Glutamatergic neuron (in vitro differentiated cells): ENCODE results near the gene CNR2. TPM values are rescaled to one million over a fixed set of nuclear protein-coding genes. Genes with fewer than 3 reads are reported as not detected.

Source experiments
- DNase-seq: peaks from one replicate; pipeline ENCODE4 v3.0.0; 2022
- H3K27ac Mint-ChIP-seq: one replicate; pipeline ENCODE4 v1.8.0; 2020; ENCODE audit warnings: mild to moderate bottlenecking, mixed read lengths, inconsistent platforms; ENCODE audit not compliant: unreplicated experiment
- H3K27me3 Mint-ChIP-seq: one replicate; pipeline ENCODE4 v1.8.0; 2020; ENCODE audit warnings: mild to moderate bottlenecking, moderate library complexity, mixed read lengths, inconsistent platforms; ENCODE audit not compliant: unreplicated experiment
- H3K36me3 Mint-ChIP-seq: one replicate; pipeline ENCODE4 v1.8.0; 2020; ENCODE audit warnings: mild to moderate bottlenecking, mixed read lengths, inconsistent platforms; ENCODE audit not compliant: unreplicated experiment
- H3K4me1 Mint-ChIP-seq: one replicate; pipeline ENCODE4 v1.8.0; 2020; ENCODE audit warnings: mild to moderate bottlenecking, low read depth, mixed read lengths, inconsistent platforms; ENCODE audit not compliant: unreplicated experiment
- H3K4me3 Mint-ChIP-seq: one replicate; pipeline ENCODE4 v1.8.0; 2020; ENCODE audit warnings: mild to moderate bottlenecking, mixed read lengths, inconsistent platforms; ENCODE audit not compliant: unreplicated experiment
- H3K9me3 Mint-ChIP-seq: one replicate; pipeline ENCODE4 v1.8.0; 2020; ENCODE audit warnings: mild to moderate bottlenecking, moderate library complexity, mixed read lengths, inconsistent platforms; ENCODE audit not compliant: unreplicated experiment
- total RNA-seq: library from RNA; stranded (reverse); fragmentation: NEBNext Ultra II Directional; extraction: Animal tissue kit (Norgen Biotek cat#: 25700); gene quantifications from one replicate; pipeline ENCODE4 v1.2.1, GENCODE V29; 2021; ENCODE audit not compliant: unreplicated experiment
- TF ChIP-seq, protein P1 (sequence below): fragments of 200-600 bp; sonication (generic); IDR thresholded peaks from one replicate; pipeline ENCODE4 v1.5.0; 2021; ENCODE audit not compliant: partially characterized antibody, unreplicated experiment

CNR2 gene
- total RNA-seq, 1 donor from 2014 or later, result not detected

DNA sequence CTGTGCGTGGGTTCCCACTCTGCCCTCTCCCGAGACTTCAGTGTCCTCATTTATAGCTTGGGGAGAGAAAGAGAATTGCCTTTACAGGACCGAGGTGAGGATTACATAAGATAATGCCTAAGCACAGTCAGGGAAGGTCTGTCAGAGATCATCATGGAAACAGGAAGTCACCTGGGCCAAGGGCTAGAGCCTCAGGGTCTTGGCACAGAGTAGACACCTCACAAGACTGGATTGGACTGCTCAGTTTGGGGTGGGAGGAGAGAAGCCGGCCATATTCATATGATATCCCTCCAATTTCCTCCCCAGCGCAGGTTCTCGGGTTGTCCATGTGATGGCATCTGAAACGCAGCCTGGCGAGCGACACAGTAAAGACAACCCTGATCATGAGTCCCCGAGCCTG, 3.8 kb downstream of the CNR2 start:
- DNase-seq, result no peak
- Mint-ChIP-seq H3K4me1 (peaks cover 9% of the 10 kb centered on the region), H3K9me3 (no peaks in the 10 kb centered on the region), H3K27me3 (peaks cover 4% of the 10 kb centered on the region), H3K36me3 (no peaks in the 10 kb centered on the region), H3K4me3 (no peak overlapping the region), H3K27ac (no peak overlapping the region)
- TF ChIP-seq, protein P1, sequence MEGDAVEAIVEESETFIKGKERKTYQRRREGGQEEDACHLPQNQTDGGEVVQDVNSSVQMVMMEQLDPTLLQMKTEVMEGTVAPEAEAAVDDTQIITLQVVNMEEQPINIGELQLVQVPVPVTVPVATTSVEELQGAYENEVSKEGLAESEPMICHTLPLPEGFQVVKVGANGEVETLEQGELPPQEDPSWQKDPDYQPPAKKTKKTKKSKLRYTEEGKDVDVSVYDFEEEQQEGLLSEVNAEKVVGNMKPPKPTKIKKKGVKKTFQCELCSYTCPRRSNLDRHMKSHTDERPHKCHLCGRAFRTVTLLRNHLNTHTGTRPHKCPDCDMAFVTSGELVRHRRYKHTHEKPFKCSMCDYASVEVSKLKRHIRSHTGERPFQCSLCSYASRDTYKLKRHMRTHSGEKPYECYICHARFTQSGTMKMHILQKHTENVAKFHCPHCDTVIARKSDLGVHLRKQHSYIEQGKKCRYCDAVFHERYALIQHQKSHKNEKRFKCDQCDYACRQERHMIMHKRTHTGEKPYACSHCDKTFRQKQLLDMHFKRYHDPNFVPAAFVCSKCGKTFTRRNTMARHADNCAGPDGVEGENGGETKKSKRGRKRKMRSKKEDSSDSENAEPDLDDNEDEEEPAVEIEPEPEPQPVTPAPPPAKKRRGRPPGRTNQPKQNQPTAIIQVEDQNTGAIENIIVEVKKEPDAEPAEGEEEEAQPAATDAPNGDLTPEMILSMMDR, result no peak

DNA sequence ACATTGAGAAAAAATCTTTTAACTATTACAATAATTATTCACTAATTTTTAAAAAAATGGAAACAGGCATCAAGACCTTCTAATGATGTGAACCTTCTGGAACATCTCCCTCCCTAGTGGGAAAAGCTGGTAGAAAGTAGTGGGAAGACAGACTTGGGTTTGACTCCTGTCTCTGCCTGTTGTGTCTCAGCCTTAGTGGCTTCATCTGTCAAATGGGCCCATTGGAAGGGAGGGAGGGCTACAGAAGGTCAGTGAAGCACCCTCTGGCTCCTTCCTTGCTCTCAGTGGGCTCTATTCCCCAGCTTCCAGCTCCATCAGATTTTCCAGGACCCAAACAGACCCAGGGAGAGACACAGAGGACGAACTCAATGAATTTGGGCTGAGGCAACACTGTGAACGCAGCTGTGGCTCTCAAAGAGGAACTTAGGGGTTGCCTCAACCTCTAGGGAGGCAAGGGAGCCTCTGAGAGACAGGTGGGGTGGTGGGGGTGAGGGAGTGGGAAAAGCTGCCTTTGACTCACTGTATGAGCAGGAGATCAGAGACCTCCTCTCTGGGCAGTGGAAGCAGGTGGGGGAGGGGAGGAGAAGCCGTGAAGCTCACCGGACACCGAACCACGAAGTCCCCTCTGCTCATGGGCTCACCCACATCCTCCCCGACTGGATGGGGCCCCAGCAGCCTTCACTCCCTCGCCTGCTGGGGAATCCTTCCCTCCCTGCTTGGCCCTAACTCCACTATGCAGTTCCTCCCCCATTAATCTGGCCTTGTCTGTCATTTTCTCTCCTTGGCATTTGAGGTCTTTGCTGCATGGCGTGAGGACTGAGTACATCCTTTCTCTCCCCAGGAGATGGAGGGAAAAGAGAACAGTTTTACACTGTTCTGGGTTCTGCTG, 4.5 kb downstream of the CNR2 start:
- Mint-ChIP-seq H3K36me3 (no peaks in the 10 kb centered on the region), H3K27me3 (peaks cover 6% of the 10 kb centered on the region), H3K4me1 (peaks cover 9% of the 10 kb centered on the region), H3K9me3 (no peaks in the 10 kb centered on the region), H3K27ac (no peak overlapping the region), H3K4me3 (no peak overlapping the region)
- TF ChIP-seq, protein P1, result no peak
- no peak for DNase-seq

DNA sequence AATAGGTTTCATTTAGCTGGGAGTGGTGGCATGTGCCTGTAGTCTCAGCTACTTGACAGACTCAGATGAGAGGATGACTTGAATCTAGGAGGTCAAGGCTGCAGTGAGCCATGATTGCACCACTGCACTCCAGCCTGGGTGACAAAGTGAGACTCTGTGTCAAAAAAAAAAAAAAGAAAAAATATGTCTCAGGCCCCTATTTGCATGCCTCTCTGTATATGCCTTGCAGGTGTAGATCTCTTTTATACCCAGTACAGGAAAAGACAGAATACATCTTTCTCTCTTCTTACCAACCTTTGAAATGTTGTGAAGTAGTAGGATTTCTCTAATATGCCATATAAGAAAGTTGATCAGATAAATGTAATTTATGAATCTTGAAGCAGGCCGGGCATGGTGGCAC, 6.4 kb downstream of the CNR2 start:
- TF ChIP-seq, protein P1, result no peak
- H3K4me1 Mint-ChIP-seq, result peaks cover 9% of the 10 kb centered on the region
- no peak for DNase-seq
- no peaks in the 10 kb centered on the region for H3K9me3 Mint-ChIP-seq
- H3K4me3 Mint-ChIP-seq, result no peak overlapping the region
- H3K27ac Mint-ChIP-seq, result no peak overlapping the region
- no peaks in the 10 kb centered on the region for H3K36me3 Mint-ChIP-seq
- H3K27me3 Mint-ChIP-seq, result peaks cover 10% of the 10 kb centered on the region

DNA sequence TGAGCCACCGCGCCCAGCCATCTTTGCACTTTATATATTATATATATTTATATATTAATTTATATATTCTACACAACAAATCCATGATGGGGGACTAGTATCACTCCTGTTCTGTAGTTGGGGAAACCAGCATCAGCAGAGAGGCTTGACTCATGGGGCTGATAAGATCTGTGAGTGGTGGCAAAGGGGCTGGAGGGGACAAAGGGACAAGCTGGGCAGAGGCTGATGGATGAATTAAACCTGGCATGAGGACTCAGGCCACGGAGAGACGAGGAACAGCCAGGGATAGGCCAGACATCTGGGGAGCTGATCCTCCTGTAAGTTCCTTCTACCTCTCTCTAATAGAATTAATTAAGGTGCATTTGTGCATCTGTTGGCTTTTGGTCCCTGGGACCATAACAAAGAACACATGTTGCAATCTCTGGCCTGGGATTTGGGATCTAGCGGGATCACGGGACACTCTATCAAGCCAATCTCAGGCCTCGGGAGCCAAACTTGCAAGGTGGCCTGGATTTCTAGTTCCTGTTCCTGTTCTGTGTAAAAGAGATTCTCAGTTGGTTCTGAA, 7.6 kb downstream of the CNR2 start:
- Mint-ChIP-seq H3K36me3 (peaks cover 11% of the 10 kb centered on the region), H3K27ac (no peak overlapping the region), H3K27me3 (peaks cover 20% of the 10 kb centered on the region), H3K4me3 (no peak overlapping the region), H3K9me3 (no peaks in the 10 kb centered on the region), H3K4me1 (peaks cover 4% of the 10 kb centered on the region)
- TF ChIP-seq, protein P1, result no peak
- DNase-seq, result no peak
